ENCODE measurements around the gene DNAI4. TPM values are rescaled to one million over a fixed set of nuclear protein-coding genes. Genes with fewer than 3 reads are reported as not detected.
"Not testable (repeated sequence)": the region's sequence is repeated elsewhere in the genome, so short reads cannot be mapped to it uniquely, and the experiment has no call there.

DNAI4 gene
- total RNA-seq, 1 donor from 2014 or later = 5.6 TPM

GRCh38 chr1:66833112-66833511 lies 91.5 kb downstream of the DNAI4 start:
- no peak for DNase-seq (ENCODE audit: low read depth)

- DNase-seq (ENCODE audit: low read depth) = peak; percentile 79
Observed at GRCh38 chr1:66831529-66832239, 93.0 kb downstream of the DNAI4 start.

- DNase-seq (ENCODE audit: low read depth) = no peak
Observed at GRCh38 chr1:66824771-66825170, 99.9 kb downstream of the DNAI4 start.

- DNase-seq (ENCODE audit: low read depth) = peak; percentile 70
Observed at GRCh38 chr1:66809736-66810326, 114.8 kb downstream of the DNAI4 start.

- no peak for DNase-seq (ENCODE audit: low read depth)
Observed at GRCh38 chr1:66809245-66809644, 115.4 kb downstream of the DNAI4 start.

- DNase-seq (ENCODE audit: low read depth) = not testable (repeated sequence)
Observed at GRCh38 chr1:66795839-66796238, 128.8 kb downstream of the DNAI4 start.

- DNase-seq (ENCODE audit: low read depth) = no peak
Observed at GRCh38 chr1:66791621-66792610, 132.7 kb downstream of the DNAI4 start.

- DNase-seq (ENCODE audit: low read depth) = peak; percentile 23
Observed at GRCh38 chr1:66788231-66788939, 136.3 kb downstream of the DNAI4 start.

- DNase-seq (ENCODE audit: low read depth) = no peak
Observed at GRCh38 chr1:66787641-66788040, 137.0 kb downstream of the DNAI4 start.

- DNase-seq (ENCODE audit: low read depth) = not testable (repeated sequence)
Observed at GRCh38 chr1:66785800-66786199, 138.9 kb downstream of the DNAI4 start.

GRCh38 chr1:66779475-66780078 lies 145.1 kb downstream of the DNAI4 start:
- no peak for DNase-seq (ENCODE audit: low read depth)

- DNase-seq (ENCODE audit: low read depth) = no peak
Observed at GRCh38 chr1:66778969-66779368, 145.7 kb downstream of the DNAI4 start.

GRCh38 chr1:66778266-66778665 lies 146.4 kb downstream of the DNAI4 start:
- DNase-seq (ENCODE audit: low read depth) = no peak

GRCh38 chr1:66777831-66778230 lies 146.8 kb downstream of the DNAI4 start:
- no peak for DNase-seq (ENCODE audit: low read depth)

GRCh38 chr1:66775646-66776045 lies 149.0 kb downstream of the DNAI4 start:
- DNase-seq (ENCODE audit: low read depth) = no peak

GRCh38 chr1:66774438-66774837 lies 150.2 kb downstream of the DNAI4 start:
- DNase-seq (ENCODE audit: low read depth) = peak; percentile 30

- no peak for DNase-seq (ENCODE audit: low read depth)
Observed at GRCh38 chr1:66773227-66773626, 151.4 kb downstream of the DNAI4 start.

GRCh38 chr1:66770694-66771093 lies 154.0 kb downstream of the DNAI4 start:
- DNase-seq (ENCODE audit: low read depth) = no peak

GRCh38 chr1:66770240-66770639 lies 154.4 kb downstream of the DNAI4 start:
- no peak for DNase-seq (ENCODE audit: low read depth)

- DNase-seq (ENCODE audit: low read depth) = peak; percentile 18
Observed at GRCh38 chr1:66769512-66770229, 155.0 kb downstream of the DNAI4 start.
